GM19043 (cell line): Measurements from ENCODE around the gene PXMP4.
"Not testable (repeated sequence)": the region's sequence is repeated elsewhere in the genome, so short reads cannot be mapped to it uniquely, and the experiment has no call there.

Experiments used
- ATAC-seq: cut with Tn5 transposase; IDR thresholded peaks from one replicate; pipeline ENCODE4 v1.9.1; 2021; ENCODE audit warnings: low read depth; ENCODE audit not compliant: unreplicated experiment

Gene PXMP4

GRCh38 chr20:33704197-33704924, 15.7 kb downstream of the PXMP4 start:
- no peak for ATAC-seq

GRCh38 chr20:33703498-33704137, 16.5 kb downstream of the PXMP4 start:
- ATAC-seq = no peak

- no peak for ATAC-seq
These were observed 17.2 kb downstream of the PXMP4 start for GRCh38 chr20:33702861-33703260.

- ATAC-seq = no peak
These were observed 18.3 kb downstream of the PXMP4 start for GRCh38 chr20:33701629-33702450.

GRCh38 chr20:33700696-33701441, 19.2 kb downstream of the PXMP4 start:
- not testable (repeated sequence) for ATAC-seq

GRCh38 chr20:33698966-33699365, 21.1 kb downstream of the PXMP4 start:
- not testable (repeated sequence) for ATAC-seq

- ATAC-seq = no peak
These were observed 23.0 kb downstream of the PXMP4 start for GRCh38 chr20:33697129-33697528.

GRCh38 chr20:33696448-33696847, 23.7 kb downstream of the PXMP4 start:
- no peak for ATAC-seq

GRCh38 chr20:33694639-33695012, 25.5 kb downstream of the PXMP4 start:
- no peak for ATAC-seq

- ATAC-seq = no peak
These were observed 26.1 kb downstream of the PXMP4 start for GRCh38 chr20:33693741-33694638.

- no peak for ATAC-seq
These were observed 26.8 kb downstream of the PXMP4 start for GRCh38 chr20:33693289-33693688.

- ATAC-seq = no peak
These were observed 30.1 kb downstream of the PXMP4 start for GRCh38 chr20:33689973-33690372.

GRCh38 chr20:33689493-33689892, 30.6 kb downstream of the PXMP4 start:
- no peak for ATAC-seq

- ATAC-seq = no peak
These were observed 31.1 kb downstream of the PXMP4 start for GRCh38 chr20:33688938-33689424.

GRCh38 chr20:33687993-33688937, 31.8 kb downstream of the PXMP4 start:
- no peak for ATAC-seq

GRCh38 chr20:33687370-33687915, 32.7 kb downstream of the PXMP4 start:
- no peak for ATAC-seq

GRCh38 chr20:33686984-33687366, 33.1 kb downstream of the PXMP4 start:
- ATAC-seq = no peak
